ENCODE measurements around the gene CCT6B. TPM values are rescaled to one million over a fixed set of nuclear protein-coding genes. Genes with fewer than 3 reads are reported as not detected.

The CCT6B gene
- total and polyA plus RNA-seq, 12 donors, result 2.1 to 14.3 (median 4.7) TPM

- H3K4me1 ChIP-seq (replicated peaks in 1 of 2), result no peaks in the 10 kb centered on the region
- no peaks in the 10 kb centered on the region for H3K36me3 ChIP-seq (replicated peaks in 1 of 2)
- H3K9me3 ChIP-seq (replicated peaks in 1 of 3), result no peaks in the 10 kb centered on the region
- intact Hi-C loops (cut with DNase I), result no loop called here
- DNase-seq, result no peak
- H3K4me3 ChIP-seq, result no peak overlapping the region
- H3K27me3 ChIP-seq, result no peaks in the 10 kb centered on the region
- no peak overlapping the region for H3K27ac ChIP-seq
- no peak for TF ChIP-seq CTCF (IDR thresholded peaks at IDR 0.05)
- TF ChIP-seq POLR2A (IDR thresholded peaks at IDR 0.05), result no peak
- WGBS, 4 donors, result 40 to 65% (median 44%) methylated on average over 4 of the region's 4 CpGs
These were observed 58.3 kb downstream of the CCT6B start for GRCh38 chr17:34902831-34903547.

- intact Hi-C loops (cut with DNase I), result no loop called here
- H3K4me1 ChIP-seq (replicated peaks in 1 of 2), result no peaks in the 10 kb centered on the region
- WGBS, 4 donors, result 68 to 85% (median 82%) methylated on average over 6 of the region's 6 CpGs
- DNase-seq, result no peak
- H3K27me3 ChIP-seq, result no peaks in the 10 kb centered on the region
- H3K4me3 ChIP-seq, result no peak overlapping the region
- H3K27ac ChIP-seq, result no peak overlapping the region
- H3K9me3 ChIP-seq (replicated peaks in 1 of 3), result no peaks in the 10 kb centered on the region
- no peak for TF ChIP-seq POLR2A (IDR thresholded peaks at IDR 0.05)
- TF ChIP-seq CTCF (IDR thresholded peaks at IDR 0.05), result no peak
- H3K36me3 ChIP-seq (replicated peaks in 1 of 2), result no peaks in the 10 kb centered on the region
These were observed 61.5 kb downstream of the CCT6B start for GRCh38 chr17:34899643-34900291.

- 19 to 25% (median 20%) methylated on average over 5 of the region's 5 CpGs for WGBS, 4 donors
These were observed 65.9 kb downstream of the CCT6B start for GRCh38 chr17:34895383-34895782.

GRCh38 chr17:34894964-34895363 lies 66.3 kb downstream of the CCT6B start:
- 68 to 93% (median 83%) methylated on average over 4 of the region's 4 CpGs for WGBS, 4 donors
- no peaks in the 10 kb centered on the region for H3K4me1 ChIP-seq (replicated peaks in 1 of 2)
- no peak for TF ChIP-seq POLR2A (IDR thresholded peaks at IDR 0.05)
- DNase-seq, result no peak
- H3K27me3 ChIP-seq, result no peaks in the 10 kb centered on the region
- no peaks in the 10 kb centered on the region for H3K36me3 ChIP-seq (replicated peaks in 1 of 2)
- no peaks in the 10 kb centered on the region for H3K9me3 ChIP-seq (replicated peaks in 1 of 3)
- intact Hi-C loops (cut with DNase I), result no loop called here
- no peak overlapping the region for H3K27ac ChIP-seq
- H3K4me3 ChIP-seq, result no peak overlapping the region

More at GRCh38 chr17:34895383-34895782, 65.9 kb downstream of the CCT6B start:
- Histone ChIP-seq H3K4me3 (no peak overlapping the region), H3K27ac (no peak overlapping the region), H3K9me3 (replicated peaks in 1 of 3) (no peaks in the 10 kb centered on the region), H3K27me3 (no peaks in the 10 kb centered on the region), H3K36me3 (replicated peaks in 1 of 2) (no peaks in the 10 kb centered on the region), H3K4me1 (replicated peaks in 1 of 2) (no peaks in the 10 kb centered on the region)
- intact Hi-C loops (cut with DNase I), result no loop called here
- TF ChIP-seq POLR2A (IDR thresholded peaks at IDR 0.05) (no peak), CTCF (IDR thresholded peaks at IDR 0.05) (no peak)
- DNase-seq, result no peak

Data from adrenal gland (tissue), 12 donors.